H9 (cell line): ENCODE measurements around the gene LYST. TPM values are rescaled to one million over a fixed set of nuclear protein-coding genes. Genes with fewer than 3 reads are reported as not detected.

Experiments
- DNase-seq: peaks from one replicate; pipeline ENCODE4 v3.0.0-alpha.2; 2017
- H2AFZ ChIP-seq: one replicate; pipeline ENCODE4 v1.6.1; 2013; ENCODE audit warnings: mild to moderate bottlenecking, low read length, control low read depth, moderate library complexity
- H2AK5ac ChIP-seq: 2 replicates; pipeline ENCODE4 v1.6.1; 2013; ENCODE audit warnings: low read length, control low read depth, mixed read lengths; ENCODE audit not compliant: insufficient read length
- H2BK120ac ChIP-seq: one replicate; pipeline ENCODE4 v1.6.1; 2013; ENCODE audit warnings: low read depth, mild to moderate bottlenecking, low read length, control low read depth, inconsistent platforms; ENCODE audit not compliant: poor library complexity, severe bottlenecking
- H2BK12ac ChIP-seq: 2 replicates; pipeline ENCODE4 v1.6.1; 2013; ENCODE audit warnings: low read length, control low read depth, mixed read lengths, low read depth; ENCODE audit not compliant: insufficient read length
- H2BK15ac ChIP-seq: 2 replicates; pipeline ENCODE4 v1.6.1; 2013; ENCODE audit warnings: low read depth, low read length, control low read depth
- H2BK20ac ChIP-seq: one replicate; pipeline ENCODE4 v1.6.1; 2013; ENCODE audit warnings: low read depth, mild to moderate bottlenecking, low read length, control low read depth, inconsistent platforms; ENCODE audit not compliant: poor library complexity, severe bottlenecking
- H2BK5ac ChIP-seq: 2 replicates; pipeline ENCODE4 v1.6.1; 2013; ENCODE audit warnings: low read length, control low read depth, mixed read lengths; ENCODE audit not compliant: insufficient read length
- H3K14ac ChIP-seq: 2 replicates; pipeline ENCODE4 v1.6.1; 2013; ENCODE audit warnings: low read length, control low read depth; ENCODE audit not compliant: insufficient read depth
- H3K18ac ChIP-seq: 2 replicates; pipeline ENCODE4 v1.6.1; 2013; ENCODE audit warnings: low read depth, mild to moderate bottlenecking, mixed read lengths, low read length, control low read depth; ENCODE audit not compliant: insufficient read length
- H3K23ac ChIP-seq: 2 replicates; pipeline ENCODE4 v1.6.1; 2013; ENCODE audit warnings: low read length, control low read depth, mixed read lengths, low read depth; ENCODE audit not compliant: insufficient read length
- H3K23me2 ChIP-seq: 2 replicates; pipeline ENCODE4 v1.6.1; 2013; ENCODE audit warnings: low read depth, mild to moderate bottlenecking, mixed read lengths, low read length, control low read depth; ENCODE audit not compliant: insufficient read length, poor library complexity, severe bottlenecking
- H3K27ac ChIP-seq: 2 replicates; pipeline ENCODE4 v1.5.1; 2013; ENCODE audit warnings: low read length, control low read depth, mixed read lengths, low read depth; ENCODE audit not compliant: insufficient read length
- H3K27me3 ChIP-seq: 2 replicates; pipeline ENCODE4 v1.6.1; 2013; ENCODE audit warnings: low read length, control low read depth, inconsistent platforms; ENCODE audit not compliant: insufficient read depth
- H3K4ac ChIP-seq: 2 replicates; pipeline ENCODE4 v1.6.1; 2013; ENCODE audit warnings: low read depth, mild to moderate bottlenecking, control low read depth, inconsistent platforms, low read length, moderate library complexity
- H3K4me1 ChIP-seq: 2 replicates; pipeline ENCODE4 v1.6.1; 2013; ENCODE audit warnings: low read length, control low read depth, inconsistent platforms; ENCODE audit not compliant: insufficient read depth
- H3K4me2 ChIP-seq: 2 replicates; pipeline ENCODE4 v1.6.1; 2013; ENCODE audit warnings: low read length, control low read depth, mixed read lengths; ENCODE audit not compliant: insufficient read length, insufficient read depth
- H3K56ac ChIP-seq: 2 replicates; pipeline ENCODE4 v1.6.1; 2013; ENCODE audit warnings: low read depth, mild to moderate bottlenecking, mixed read lengths, low read length, control low read depth; ENCODE audit not compliant: insufficient read length
- H3K79me1 ChIP-seq: 2 replicates; pipeline ENCODE4 v1.6.1; 2013; ENCODE audit warnings: low read depth, mild to moderate bottlenecking, moderate library complexity, low read length, control low read depth, inconsistent platforms; ENCODE audit not compliant: insufficient read depth, poor library complexity, severe bottlenecking
- H3K79me2 ChIP-seq: 2 replicates; pipeline ENCODE4 v1.6.1; 2013; ENCODE audit warnings: low read length, control low read depth, inconsistent platforms; ENCODE audit not compliant: insufficient read depth
- H3K9ac ChIP-seq: 2 replicates; pipeline ENCODE4 v1.6.1; 2013; ENCODE audit warnings: low read length, control low read depth, mixed read lengths; ENCODE audit not compliant: insufficient read length; ENCODE audit errors: extremely low read depth
- H3K9me3 ChIP-seq: one replicate; pipeline ENCODE4 v1.6.1; 2013; ENCODE audit warnings: low read depth, low read length, inconsistent platforms; ENCODE audit not compliant: control insufficient read depth
- H3T11ph ChIP-seq: one replicate; pipeline ENCODE4 v1.6.1; 2013; ENCODE audit warnings: mild to moderate bottlenecking, low read length, control low read depth, inconsistent platforms
- H4K20me1 ChIP-seq: one replicate; pipeline ENCODE4 v1.6.1; 2013; ENCODE audit not compliant: control insufficient read depth, insufficient read length, insufficient read depth
- H4K5ac ChIP-seq: 2 replicates; pipeline ENCODE4 v1.6.1; 2013; ENCODE audit warnings: low read depth, mild to moderate bottlenecking, mixed read lengths, low read length, control low read depth; ENCODE audit not compliant: insufficient read length
- H4K8ac ChIP-seq: replicated peaks from 2 replicates; pipeline ENCODE4 v1.6.1; 2013; ENCODE audit warnings: low read length, control low read depth, mixed read lengths, low read depth; ENCODE audit not compliant: insufficient read length
- H4K91ac ChIP-seq: 2 replicates; pipeline ENCODE4 v1.6.1; 2013; ENCODE audit warnings: low read depth, mild to moderate bottlenecking, moderate library complexity, mixed read lengths, low read length, control low read depth; ENCODE audit not compliant: insufficient read length
- H3K27ac Mint-ChIP-seq, 3 experiments: 2 replicates in 2 of 3; 3 replicates in 1 of 3; pipeline ENCODE4 v1.8.0; 2020 to 2021; ENCODE audit warnings: mixed read lengths in 3 of 3, mild to moderate bottlenecking in 1 of 3, moderate library complexity in 1 of 3
- H3K27me3 Mint-ChIP-seq: 2 replicates; pipeline ENCODE4 v1.8.0; 2021; ENCODE audit warnings: low read depth, mild to moderate bottlenecking, moderate library complexity, mixed read lengths
- H3K36me3 Mint-ChIP-seq, 3 experiments: 2 replicates in 2 of 3; 3 replicates in 1 of 3; pipeline ENCODE4 v1.8.0; 2020 to 2021; ENCODE audit warnings: low read depth in 3 of 3, mixed read lengths in 3 of 3; ENCODE audit not compliant: insufficient read depth in 1 of 3
- H3K4me1 Mint-ChIP-seq, 2 experiments: 2 replicates each; pipeline ENCODE4 v1.8.0; 2020; ENCODE audit warnings: mixed read lengths in 2 of 2
- H3K4me3 Mint-ChIP-seq, 2 experiments: 2 replicates in 1 of 2; 3 replicates in 1 of 2; pipeline ENCODE4 v1.8.0; 2020 to 2021; ENCODE audit warnings: mild to moderate bottlenecking in 2 of 2, mixed read lengths in 2 of 2, moderate library complexity in 1 of 2
- H3K9me3 Mint-ChIP-seq, 2 experiments: 2 replicates in 1 of 2; 3 replicates in 1 of 2; pipeline ENCODE4 v1.8.0; 2020; ENCODE audit warnings: mild to moderate bottlenecking in 2 of 2, mixed read lengths in 2 of 2, moderate library complexity in 1 of 2
- WGBS: extraction: QIAGEN DNeasy Blood & Tissue Kit; methylation state at CpG from one replicate; pipeline ENCODE4 v1.1.7; 2013; ENCODE audit warnings: missing lambda C conversion rate, low lambda C conversion rate, mixed read lengths; ENCODE audit not compliant: insufficient read length; ENCODE audit errors: extremely low coverage; 5-methylcytosine and 5-hydroxymethylcytosine counted together
- total RNA-seq: library from RNA; stranded (reverse); gene quantifications from 2 replicates; pipeline ENCODE4 v1.2.1, GENCODE V29; 2021
- TF ChIP-seq, protein P1 (sequence below): fragments of 200-600 bp; sonication (generic); conservative IDR thresholded peaks from 3 replicates; pipeline ENCODE4 v1.8.0; 2021; ENCODE audit warnings: antibody characterized with exemption, mild to moderate bottlenecking

Gene LYST
- total RNA-seq, 1 experiment from 2014 or later = 0.13 TPM

DNA sequence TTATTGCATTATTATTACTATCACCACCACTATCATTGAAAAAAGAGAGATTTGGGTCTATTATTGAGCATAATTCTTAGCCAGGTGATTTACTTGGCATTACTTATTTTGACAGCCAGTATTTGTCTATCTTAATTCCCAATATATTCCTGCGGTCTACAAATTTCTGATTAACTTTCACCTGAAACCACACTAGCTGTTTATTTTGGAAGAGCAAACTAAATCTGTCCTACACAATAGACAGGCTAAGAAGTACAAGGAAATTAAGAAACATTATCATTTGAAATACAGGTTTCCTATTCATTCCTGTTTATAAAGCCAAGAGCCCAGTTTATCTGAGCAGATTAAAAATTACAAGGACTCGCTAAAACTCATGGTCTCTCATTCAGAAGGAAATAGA, 6.9 kb upstream of the LYST start:
- WGBS = no CpG with 5 or more reads among the region's 2 CpGs

More for the DNA sequence above, 6.9 kb upstream of the LYST start:
- no peak overlapping the region for H3K4me3 Mint-ChIP-seq
- Histone ChIP-seq H3K4ac (no peak overlapping the region), H3K27me3 (no peaks in the 10 kb centered on the region), H2BK12ac (no peak overlapping the region), H3K18ac (no peak overlapping the region), H3K9me3 (no peaks in the 10 kb centered on the region), H3K23me2 (no peaks in the 10 kb centered on the region), H3K4me1 (no peaks in the 10 kb centered on the region), H3K79me1 (no peaks in the 10 kb centered on the region), H2AK5ac (no peak overlapping the region), H2BK20ac (no peak overlapping the region), H3K23ac (no peak overlapping the region), H3K56ac (no peak overlapping the region), H4K8ac (no peak overlapping the region), H2AFZ (no peak overlapping the region), H3K27ac (no peak overlapping the region), H3K79me2 (no peaks in the 10 kb centered on the region), H2BK5ac (no peak overlapping the region), H3K14ac (no peak overlapping the region), H3T11ph (no peak overlapping the region), H4K91ac (no peak overlapping the region), H4K20me1 (no peaks in the 10 kb centered on the region), H2BK15ac (no peak overlapping the region), H3K9ac (no peak overlapping the region), H2BK120ac (no peak overlapping the region), H3K4me2 (no peak overlapping the region), H4K5ac (no peak overlapping the region)
- H3K36me3 Mint-ChIP-seq = no peaks in the 10 kb centered on the region
- TF ChIP-seq, protein P1, sequence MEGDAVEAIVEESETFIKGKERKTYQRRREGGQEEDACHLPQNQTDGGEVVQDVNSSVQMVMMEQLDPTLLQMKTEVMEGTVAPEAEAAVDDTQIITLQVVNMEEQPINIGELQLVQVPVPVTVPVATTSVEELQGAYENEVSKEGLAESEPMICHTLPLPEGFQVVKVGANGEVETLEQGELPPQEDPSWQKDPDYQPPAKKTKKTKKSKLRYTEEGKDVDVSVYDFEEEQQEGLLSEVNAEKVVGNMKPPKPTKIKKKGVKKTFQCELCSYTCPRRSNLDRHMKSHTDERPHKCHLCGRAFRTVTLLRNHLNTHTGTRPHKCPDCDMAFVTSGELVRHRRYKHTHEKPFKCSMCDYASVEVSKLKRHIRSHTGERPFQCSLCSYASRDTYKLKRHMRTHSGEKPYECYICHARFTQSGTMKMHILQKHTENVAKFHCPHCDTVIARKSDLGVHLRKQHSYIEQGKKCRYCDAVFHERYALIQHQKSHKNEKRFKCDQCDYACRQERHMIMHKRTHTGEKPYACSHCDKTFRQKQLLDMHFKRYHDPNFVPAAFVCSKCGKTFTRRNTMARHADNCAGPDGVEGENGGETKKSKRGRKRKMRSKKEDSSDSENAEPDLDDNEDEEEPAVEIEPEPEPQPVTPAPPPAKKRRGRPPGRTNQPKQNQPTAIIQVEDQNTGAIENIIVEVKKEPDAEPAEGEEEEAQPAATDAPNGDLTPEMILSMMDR = no peak
- H3K4me1 Mint-ChIP-seq = no peaks in the 10 kb centered on the region
- DNase-seq = no peak
- H3K9me3 Mint-ChIP-seq = no peaks in the 10 kb centered on the region
- peaks cover 27% of the 10 kb centered on the region for H3K27me3 Mint-ChIP-seq
- H3K27ac Mint-ChIP-seq = no peak overlapping the region
